Measurements from ENCODE around the gene RNF126. TPM values are rescaled to one million over a fixed set of nuclear protein-coding genes. Genes with fewer than 3 reads are reported as not detected.

RNF126 gene
- total RNA-seq (10 to 100 TPM; 20.3 to 43.6 (median 22.5) TPM), polyA plus RNA-seq (10 to 100 TPM; 27.1 to 46.1 TPM)
- long read RNA-seq, donor 1, transcript RNF126-201 (9 exons, 1,694 nt) = major isoform, 41 of 84 reads
- long read RNA-seq, donor 1, transcript RNF126-203 (9 exons, 963 nt) = minor isoform, 6 of 84 reads
- long read RNA-seq, donor 1, partial matches to known transcripts = 24 of 84 reads
- long read RNA-seq, donor 1, other reads (novel, unspliced or antisense) = 12 of 84 reads
- long read RNA-seq, donor 2, transcript RNF126-201 (9 exons, 1,694 nt) = major isoform, 43 of 88 reads
- long read RNA-seq, donor 2, transcript RNF126-203 (9 exons, 963 nt) = minor isoform, 6 of 88 reads
- long read RNA-seq, donor 2, partial matches to known transcripts = 16 of 88 reads
- long read RNA-seq, donor 2, other reads (novel, unspliced or antisense) = 23 of 88 reads
- long read RNA-seq, donor 3, transcript RNF126-201 (9 exons, 1,694 nt) = major isoform, 31 of 41 reads
- long read RNA-seq, donor 3, partial matches to known transcripts = 4 of 41 reads
- long read RNA-seq, donor 3, other reads (novel, unspliced or antisense) = 4 of 41 reads

- H3K9me3 ChIP-seq = no peaks in the 10 kb centered on the region
- DNase-seq (peak; percentile 91 to 97), ATAC-seq (peak; percentile 80 to 88 (median 86))
- WGBS, 2 donors = 0 to 1% methylated on average over 60 to 95 of the region's 97 CpGs
- H3K27me3 ChIP-seq = no peaks in the 10 kb centered on the region
- no peak for TF ChIP-seq CTCF (IDR thresholded peaks at IDR 0.05)
- H3K36me3 ChIP-seq = peaks cover 0 to 9% (median 0%) of the 10 kb centered on the region in 9 donors
- H3K27ac ChIP-seq = peak within 1 kb of the TSS; percentile 61 to 97 (median 94)
- H3K4me1 ChIP-seq = peaks cover 32 to 62% (median 56%) of the 10 kb centered on the region in 9 donors
- H3K4me3 ChIP-seq = peak within 1 kb of the TSS; percentile 87 to 100 (median 97)
- intact Hi-C loops (cut with DNase I) = loop anchor here in 1 of 10 donors (2.0 kb wide), 1 partner anchor 18 kb away; no protein-coding TSS in a partner anchor
Measured at GRCh38 chr19:662962-663681, at the start of gene RNF126. TSS of gene RNF126 (minus strand) at chr19:663214. CDS start at chr19:663121, 93 bp downstream.

- peak overlapping the region in 8 of 10 donors; percentile 81 to 95 (median 90) for H3K27ac ChIP-seq
- intact Hi-C loops (cut with DNase I) = loop anchor here in 1 of 10 donors (2.0 kb wide), 1 partner anchor 16 kb away; no protein-coding TSS in a partner anchor
- TF ChIP-seq CTCF (IDR thresholded peaks at IDR 0.05) = no peak
- DNase-seq (no peak), ATAC-seq (no peak)
- peaks cover 0 to 29% (median 19%) of the 10 kb centered on the region in 9 donors for H3K4me1 ChIP-seq
- H3K4me3 ChIP-seq = peak overlapping the region in 2 of 10 donors; percentile 65 to 73
- 79 to 81% methylated on average over 8 of the region's 8 CpGs for WGBS, 2 donors
- peaks cover 0 to 18% (median 0%) of the 10 kb centered on the region in 11 donors for H3K9me3 ChIP-seq
- H3K27me3 ChIP-seq = peaks cover 0 to 26% (median 0%) of the 10 kb centered on the region in 7 donors
- H3K36me3 ChIP-seq = peaks cover 0 to 10% (median 0%) of the 10 kb centered on the region in 9 donors
Measured at GRCh38 chr19:711254-711653, 48.2 kb upstream of the RNF126 start.

GRCh38 chr19:710767-711166, 47.8 kb upstream of the RNF126 start:
- H3K27me3 ChIP-seq = peaks cover 0 to 26% (median 0%) of the 10 kb centered on the region in 7 donors
- H3K9me3 ChIP-seq = peaks cover 0 to 17% (median 0%) of the 10 kb centered on the region in 11 donors
- H3K36me3 ChIP-seq = peaks cover 0 to 10% (median 0%) of the 10 kb centered on the region in 9 donors
- H3K27ac ChIP-seq = peak overlapping the region; percentile 80 to 95 (median 89)
- DNase-seq (no peak), ATAC-seq (peak in 3 of 8 donors; percentile 18 to 23 (median 23))
- intact Hi-C loops (cut with DNase I) = loop anchor here in 1 of 10 donors (2.0 kb wide), 1 partner anchor 16 kb away; no protein-coding TSS in a partner anchor
- H3K4me3 ChIP-seq = peak overlapping the region; percentile 44 to 83 (median 70)
- H3K4me1 ChIP-seq = peaks cover 0 to 29% (median 19%) of the 10 kb centered on the region in 9 donors
- TF ChIP-seq CTCF (IDR thresholded peaks at IDR 0.05) = no peak
- 62 to 63% methylated on average over 21 of the region's 21 CpGs for WGBS, 2 donors

All from heart right ventricle (tissue), 16 donors.